Endothelial cell of umbilical vein (primary cell): ENCODE measurements around the gene TMUB2. TPM values are rescaled to one million over a fixed set of nuclear protein-coding genes. Genes with fewer than 3 reads are reported as not detected.

Source experiments
- BruUV-seq: library from RNA; stranded (reverse); fragments of 400-500 nt; replicated peaks from 2 replicates; lab custom pipeline; 2021; lab: Mats Ljungman, UMichigan
- CTCF ChIA-PET: fragments of 300-600, 350-600 bp; sonication (Branson Sonifier 250); formaldehyde crosslinking; loops from one replicate; lab custom pipeline; 2021; ENCODE audit warnings: antibody characterized with exemption, inconsistent platforms; lab: Charles Lee
- POLR2A ChIA-PET: fragments of 300-600, 350-600 bp; sonication (Branson Sonifier 250); formaldehyde crosslinking; loops from one replicate; lab custom pipeline; 2021; ENCODE audit warnings: antibody characterized with exemption, inconsistent platforms; lab: Charles Lee
- DNase-seq: peaks from one replicate; pipeline ENCODE4 v3.0.0-alpha.2; 2011; ENCODE audit warnings: low read depth, low spot score
- FAIRE-seq: peaks from 2 replicates; lab custom pipeline; 2011; peaks lifted over from hg19 to GRCh38; lab: Jason Lieb, UNC
- H2AFZ ChIP-seq: 2 replicates; pipeline ENCODE4 v1.6.0; 2012; ENCODE audit warnings: low read depth, low read length, control low read depth, inconsistent platforms
- H3K27ac ChIP-seq: 2 replicates; pipeline ENCODE4 v1.5.1; 2011; ENCODE audit warnings: low read depth, mild to moderate bottlenecking, control low read depth, low read length, moderate library complexity; ENCODE audit not compliant: insufficient read depth
- H3K27me3 ChIP-seq, 2 experiments: 2 replicates each; pipeline versions ENCODE4 v1.6.0 to v1.6.1; 2011; ENCODE audit warnings: low read length in 2 of 2, mixed read lengths in 1 of 2; ENCODE audit not compliant: control insufficient read depth in 2 of 2, insufficient read depth in 2 of 2
- H3K36me3 ChIP-seq, 2 experiments: 2 replicates in 1 of 2; 3 replicates in 1 of 2; pipeline ENCODE4 v1.5.1; 2011; ENCODE audit warnings: low read length in 2 of 2, mild to moderate bottlenecking in 1 of 2, moderate library complexity in 1 of 2; ENCODE audit not compliant: control insufficient read depth in 2 of 2, insufficient read depth in 2 of 2; ENCODE audit errors: extremely low read depth in 1 of 2
- H3K4me1 ChIP-seq: 3 replicates; pipeline ENCODE4 v1.5.1; 2011; ENCODE audit warnings: mild to moderate bottlenecking, low read length; ENCODE audit not compliant: control insufficient read depth, insufficient read depth; ENCODE audit errors: extremely low read depth
- H3K4me2 ChIP-seq: 2 replicates; pipeline ENCODE4 v1.6.1; 2011; ENCODE audit warnings: low read length, control low read depth, mixed read lengths; ENCODE audit not compliant: insufficient read depth
- H3K4me3 ChIP-seq, 3 experiments: fragments of 200-600 bp in 1 of 3; sonication (generic), shearing (Covaris generic) in 1 of 3; replicated peaks in 1 of 3; 2 replicates each; pipeline ENCODE4 v1.5.1; 2011 to 2016; ENCODE audit warnings: control low read depth in 3 of 3, low read length in 3 of 3, mild to moderate bottlenecking in 2 of 3, inconsistent platforms in 1 of 3, low read depth in 1 of 3, moderate library complexity in 1 of 3; ENCODE audit not compliant: insufficient read depth in 1 of 3
- H3K79me2 ChIP-seq: 2 replicates; pipeline ENCODE4 v1.6.0; 2012; ENCODE audit warnings: low read length, inconsistent platforms; ENCODE audit not compliant: control insufficient read depth, insufficient read depth
- H3K9ac ChIP-seq: replicated peaks from 2 replicates; pipeline ENCODE3; 2011; ENCODE audit warnings: low read length, control low read depth; ENCODE audit not compliant: insufficient read depth; ENCODE audit errors: extremely low read depth
- H3K9me1 ChIP-seq: replicated peaks from 3 replicates; pipeline ENCODE4 v1.6.0; 2011; ENCODE audit warnings: mild to moderate bottlenecking, low read length; ENCODE audit not compliant: control insufficient read depth, insufficient read depth; ENCODE audit errors: extremely low read depth
- H3K9me3 ChIP-seq: replicated peaks from 2 replicates; pipeline ENCODE4 v1.5.1; 2012; ENCODE audit warnings: low read length, inconsistent platforms; ENCODE audit not compliant: control insufficient read depth, insufficient read depth
- H4K20me1 ChIP-seq: replicated peaks from 2 replicates; pipeline ENCODE3; 2011; ENCODE audit warnings: mild to moderate bottlenecking, low read length; ENCODE audit not compliant: control insufficient read depth, insufficient read depth; ENCODE audit errors: extremely low read depth
- GATA2 ChIP-seq: IDR thresholded peaks from 2 replicates; pipeline ENCODE4 v1.7.0; 2011; ENCODE audit warnings: low read depth, mild to moderate bottlenecking, moderate library complexity, mixed read lengths, low read length; ENCODE audit not compliant: insufficient read length, insufficient read depth
- POLR2AphosphoS5 ChIP-seq: IDR thresholded peaks from 2 replicates; pipeline ENCODE4 v1.6.1; 2012; ENCODE audit warnings: low read depth, mild to moderate bottlenecking, control low read depth, low read length, moderate library complexity; ENCODE audit not compliant: insufficient read depth
- dilution Hi-C: fragments of 300-500 bp; cut with MboI; formaldehyde crosslinking; loops from one replicate; pipeline ENCODE4 v1.15.0; 2019; ENCODE audit warnings: low sequenced_read_pairs; ENCODE audit not compliant: extremely low pct_ligation_motif_present
- intact Hi-C: fragments of 100-400 bp; cut with micrococcal nuclease; formaldehyde crosslinking; loops from one replicate; pipeline ENCODE4 v1.10.0; 2022
- polyA plus RNA-seq, 4 experiments: library from polyadenylated mRNA; depleted of rRNA in 3 of 4; stranded (reverse) in 3 of 4; unstranded in 1 of 4; fragments of >200 nt; gene quantifications; 2 replicates each; pipeline versions ENCODE4 v1.2.1 to v1.2.3, GENCODE V29; 2011 to 2012; ENCODE audit warnings: missing spikeins in 1 of 4
- total RNA-seq: library from RNA; stranded (reverse); gene quantifications from 2 replicates; pipeline ENCODE4 v1.2.3, GENCODE V29; 2021
- TF ChIP-seq, protein P1 (sequence below), 2 donors: IDR thresholded peaks; 1 replicate in 1 of 2; 2 replicates in 1 of 2; pipeline ENCODE4 v1.5.1; 2011; ENCODE audit warnings: low read length in 2 of 2, mild to moderate bottlenecking in 2 of 2, moderate library complexity in 2 of 2, control low read depth in 1 of 2, inconsistent platforms in 1 of 2, low read depth in 1 of 2; ENCODE audit not compliant: insufficient read depth in 1 of 2; ENCODE audit errors: extremely low read depth in 1 of 2

The TMUB2 gene
- total and polyA plus RNA-seq, 2 donors (not counting 3 experiments of a cell fraction or from before 2014, with no cell fraction given): 43.6 to 72.5 TPM

GRCh38 chr17:44220213-44221083, 33.7 kb downstream of the TMUB2 start:
- peak overlapping the region; percentile 68 to 89 (median 77) for H3K4me3 ChIP-seq
- CTCF ChIA-PET: interaction anchor here (0.8 to 7.3 kb wide), 15 partner anchors 9 to 303 kb away, joined by 3 to 68 read pairs (median 4); partner anchors contain the start of genes RUNDC3A and SLC25A39

More at GRCh38 chr17:44220213-44221083, 33.7 kb downstream of the TMUB2 start:
- Histone ChIP-seq H3K79me2 (peaks cover 28% of the 10 kb centered on the region), H2AFZ (no peak overlapping the region), H3K4me1 (peaks cover 40% of the 10 kb centered on the region), H3K9me3 (no peaks in the 10 kb centered on the region), H4K20me1 (no peaks in the 10 kb centered on the region), H3K9me1 (no peaks in the 10 kb centered on the region), H3K9ac (peak overlapping the region; percentile 92), H3K4me2 (peak overlapping the region; percentile 86), H3K36me3 (peaks cover 9 to 14% of the 10 kb centered on the region in 2 experiments), H3K27me3 (no peaks in the 10 kb centered on the region), H3K27ac (peak overlapping the region; percentile 81)
- no TSS peak for BruUV-seq
- intact Hi-C loops: loop anchor here (5.0 kb wide), 1 partner anchor 87 kb away; the partner anchor contains the start of gene RUNDC3A
- DNase-seq: peak; percentile 35
- POLR2A ChIA-PET: interaction anchor here (0.9 to 1.5 kb wide), 2 partner anchors 107 to 125 kb away, joined by 3 to 5 read pairs; no protein-coding TSS in a partner anchor
- FAIRE-seq: no peak
- dilution Hi-C loops: no loop called here
- TF ChIP-seq, protein P1, sequence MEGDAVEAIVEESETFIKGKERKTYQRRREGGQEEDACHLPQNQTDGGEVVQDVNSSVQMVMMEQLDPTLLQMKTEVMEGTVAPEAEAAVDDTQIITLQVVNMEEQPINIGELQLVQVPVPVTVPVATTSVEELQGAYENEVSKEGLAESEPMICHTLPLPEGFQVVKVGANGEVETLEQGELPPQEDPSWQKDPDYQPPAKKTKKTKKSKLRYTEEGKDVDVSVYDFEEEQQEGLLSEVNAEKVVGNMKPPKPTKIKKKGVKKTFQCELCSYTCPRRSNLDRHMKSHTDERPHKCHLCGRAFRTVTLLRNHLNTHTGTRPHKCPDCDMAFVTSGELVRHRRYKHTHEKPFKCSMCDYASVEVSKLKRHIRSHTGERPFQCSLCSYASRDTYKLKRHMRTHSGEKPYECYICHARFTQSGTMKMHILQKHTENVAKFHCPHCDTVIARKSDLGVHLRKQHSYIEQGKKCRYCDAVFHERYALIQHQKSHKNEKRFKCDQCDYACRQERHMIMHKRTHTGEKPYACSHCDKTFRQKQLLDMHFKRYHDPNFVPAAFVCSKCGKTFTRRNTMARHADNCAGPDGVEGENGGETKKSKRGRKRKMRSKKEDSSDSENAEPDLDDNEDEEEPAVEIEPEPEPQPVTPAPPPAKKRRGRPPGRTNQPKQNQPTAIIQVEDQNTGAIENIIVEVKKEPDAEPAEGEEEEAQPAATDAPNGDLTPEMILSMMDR (IDR thresholded peaks at IDR 0.05; ENCODE audit: extremely low read depth in 1 of 2, insufficient read depth in 1 of 2, low read depth in 1 of 2, low read length in 2 of 2): no peak
- peak; percentile 16 for TF ChIP-seq POLR2AphosphoS5
- TF ChIP-seq GATA2: no peak
